Fibroblast of gingiva (primary cell): ENCODE data around the gene NT5DC2.
A peak's percentile ranks its signal among the peaks of the same experiment; 100 is the strongest.

ENCODE experiments used
- DNase-seq: peaks from one replicate; pipeline ENCODE4 v3.0.0-alpha.2; 2011; ENCODE audit warnings: low read depth

The NT5DC2 gene

GRCh38 chr3:52509753-52510328 lies 23.8 kb downstream of the NT5DC2 start:
- DNase-seq: no peak

GRCh38 chr3:52507359-52507758 lies 26.3 kb downstream of the NT5DC2 start:
- DNase-seq: peak; percentile 10

GRCh38 chr3:52506266-52506966 lies 27.2 kb downstream of the NT5DC2 start:
- DNase-seq: no peak

- no peak for DNase-seq
Observed at GRCh38 chr3:52504977-52505376, 28.7 kb downstream of the NT5DC2 start.

- DNase-seq: no peak
Observed at GRCh38 chr3:52503788-52504424, 29.8 kb downstream of the NT5DC2 start.

- DNase-seq: no peak
Observed at GRCh38 chr3:52502808-52503350, 30.8 kb downstream of the NT5DC2 start.

- no peak for DNase-seq
Observed at GRCh38 chr3:52502001-52502400, 31.7 kb downstream of the NT5DC2 start.

- no peak for DNase-seq
Observed at GRCh38 chr3:52501046-52501445, 32.6 kb downstream of the NT5DC2 start.

- peak; percentile 83 for DNase-seq
Observed at GRCh38 chr3:52498137-52499054, 35.3 kb downstream of the NT5DC2 start.

GRCh38 chr3:52495777-52496602 lies 37.7 kb downstream of the NT5DC2 start:
- DNase-seq: peak; percentile 45

GRCh38 chr3:52494886-52495495 lies 38.7 kb downstream of the NT5DC2 start, which contains the start of gene STAB1:
Gene STAB1 (plus strand): TSS chr3:52495338. CDS start chr3:52495414, 76 bp downstream.
- no peak for DNase-seq

- no peak for DNase-seq
Observed at GRCh38 chr3:52494445-52494844, 39.2 kb downstream of the NT5DC2 start.

- DNase-seq: no peak
Observed at GRCh38 chr3:52493232-52494017, 40.2 kb downstream of the NT5DC2 start.

GRCh38 chr3:52492059-52492458 lies 41.6 kb downstream of the NT5DC2 start:
- DNase-seq: no peak

- DNase-seq: no peak
Observed at GRCh38 chr3:52490939-52491526, 42.6 kb downstream of the NT5DC2 start.

GRCh38 chr3:52490035-52490938 lies 43.4 kb downstream of the NT5DC2 start:
- no peak for DNase-seq

- DNase-seq: no peak
Observed at GRCh38 chr3:52489453-52489852, 44.2 kb downstream of the NT5DC2 start.

- DNase-seq: no peak
Observed at GRCh38 chr3:52488746-52489145, 44.9 kb downstream of the NT5DC2 start.
